Astrocyte of the spinal cord (primary cell): ENCODE measurements around the gene CAMK1.

Experiments
- DNase-seq: peaks from one replicate; pipeline ENCODE4 v3.0.0; 2011; ENCODE audit warnings: low read depth, low spot score
- H3K4me3 ChIP-seq: 2 replicates; pipeline ENCODE4 v1.5.1; 2011; ENCODE audit warnings: low read depth, mild to moderate bottlenecking, low read length, moderate library complexity
- in situ Hi-C: cut with HindIII; loops from 2 replicates; pipeline ENCODE4 v1.10.0; 2017; ENCODE audit warnings: low sequenced_read_pairs
- TF ChIP-seq, protein P1 (sequence below): IDR thresholded peaks from 2 replicates; pipeline ENCODE4 v1.5.1; 2012; ENCODE audit warnings: low read depth, mild to moderate bottlenecking, low read length, inconsistent platforms

Gene CAMK1

DNA sequence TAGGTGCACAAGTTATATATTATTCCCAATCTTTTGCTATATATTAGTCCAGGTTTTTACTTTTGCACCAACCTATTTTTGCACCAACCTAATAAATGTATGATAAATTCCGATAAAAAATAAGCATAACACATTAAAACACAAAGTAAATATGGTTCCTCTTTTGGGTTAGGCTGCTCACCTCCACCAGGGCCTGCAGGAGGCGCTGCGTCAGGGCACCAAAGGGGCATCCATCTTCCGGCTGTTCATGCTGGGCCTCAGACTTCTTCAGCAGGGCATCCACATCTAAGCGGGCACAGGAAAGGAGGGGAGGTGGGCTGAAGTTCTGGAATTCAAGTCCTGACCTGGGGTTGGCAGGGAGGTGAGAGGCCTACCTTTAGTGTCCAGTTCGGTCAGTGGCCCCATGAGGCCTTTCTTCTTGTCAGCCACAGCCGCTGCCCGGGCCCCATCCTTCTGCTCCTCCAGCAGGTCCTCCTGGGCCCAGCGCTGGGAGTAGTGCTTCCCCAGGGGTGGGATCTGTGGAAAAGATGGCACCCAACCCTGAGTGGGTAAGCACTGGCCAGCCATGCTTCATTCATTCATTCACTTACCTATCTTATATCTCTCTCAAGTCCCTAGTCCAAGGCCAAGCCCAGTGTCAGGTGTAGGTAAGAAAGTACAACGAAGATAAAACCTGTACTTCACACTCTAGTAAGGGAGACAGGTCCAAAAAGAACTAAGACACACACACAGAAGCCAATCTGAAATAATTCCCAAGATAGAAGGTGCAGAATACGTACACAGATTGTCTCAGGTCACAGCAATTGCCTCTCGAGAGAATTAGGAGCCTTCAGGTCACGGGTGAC lies 17.3 kb upstream of the CAMK1 start:
- no peak for DNase-seq
- TF ChIP-seq, protein P1, sequence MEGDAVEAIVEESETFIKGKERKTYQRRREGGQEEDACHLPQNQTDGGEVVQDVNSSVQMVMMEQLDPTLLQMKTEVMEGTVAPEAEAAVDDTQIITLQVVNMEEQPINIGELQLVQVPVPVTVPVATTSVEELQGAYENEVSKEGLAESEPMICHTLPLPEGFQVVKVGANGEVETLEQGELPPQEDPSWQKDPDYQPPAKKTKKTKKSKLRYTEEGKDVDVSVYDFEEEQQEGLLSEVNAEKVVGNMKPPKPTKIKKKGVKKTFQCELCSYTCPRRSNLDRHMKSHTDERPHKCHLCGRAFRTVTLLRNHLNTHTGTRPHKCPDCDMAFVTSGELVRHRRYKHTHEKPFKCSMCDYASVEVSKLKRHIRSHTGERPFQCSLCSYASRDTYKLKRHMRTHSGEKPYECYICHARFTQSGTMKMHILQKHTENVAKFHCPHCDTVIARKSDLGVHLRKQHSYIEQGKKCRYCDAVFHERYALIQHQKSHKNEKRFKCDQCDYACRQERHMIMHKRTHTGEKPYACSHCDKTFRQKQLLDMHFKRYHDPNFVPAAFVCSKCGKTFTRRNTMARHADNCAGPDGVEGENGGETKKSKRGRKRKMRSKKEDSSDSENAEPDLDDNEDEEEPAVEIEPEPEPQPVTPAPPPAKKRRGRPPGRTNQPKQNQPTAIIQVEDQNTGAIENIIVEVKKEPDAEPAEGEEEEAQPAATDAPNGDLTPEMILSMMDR = peak; percentile 49
- H3K4me3 ChIP-seq = no peak overlapping the region
- in situ Hi-C loops = no loop called here

DNA sequence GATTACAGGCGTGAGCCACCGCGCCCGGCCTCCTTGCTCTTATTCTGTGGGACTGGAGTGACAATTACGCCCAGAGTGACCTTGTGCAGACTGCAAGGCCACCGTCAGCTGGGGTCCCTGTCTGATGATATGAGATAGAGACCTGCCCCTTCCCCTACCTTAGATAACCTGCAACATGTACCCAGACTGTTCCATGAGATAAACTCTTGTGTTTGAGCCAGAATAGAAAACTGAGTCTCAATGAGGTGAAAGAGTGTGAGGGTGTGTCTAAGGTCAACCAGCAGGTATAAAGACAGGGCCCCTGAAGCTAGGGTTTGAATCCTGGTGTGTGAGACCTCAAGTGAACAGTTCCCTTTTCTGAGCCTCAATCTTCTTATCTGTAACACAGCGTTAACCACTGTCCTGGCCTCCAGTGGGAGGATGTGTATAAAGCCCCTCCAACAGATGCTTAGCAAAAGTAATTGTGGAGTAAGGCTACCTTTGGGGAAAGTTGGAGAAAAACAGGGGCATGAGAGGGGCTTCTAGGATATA lies 16.5 kb upstream of the CAMK1 start:
- H3K4me3 ChIP-seq = no peak overlapping the region
- in situ Hi-C loops = no loop called here
- no peak for DNase-seq
- TF ChIP-seq, protein P1 = no peak

DNA sequence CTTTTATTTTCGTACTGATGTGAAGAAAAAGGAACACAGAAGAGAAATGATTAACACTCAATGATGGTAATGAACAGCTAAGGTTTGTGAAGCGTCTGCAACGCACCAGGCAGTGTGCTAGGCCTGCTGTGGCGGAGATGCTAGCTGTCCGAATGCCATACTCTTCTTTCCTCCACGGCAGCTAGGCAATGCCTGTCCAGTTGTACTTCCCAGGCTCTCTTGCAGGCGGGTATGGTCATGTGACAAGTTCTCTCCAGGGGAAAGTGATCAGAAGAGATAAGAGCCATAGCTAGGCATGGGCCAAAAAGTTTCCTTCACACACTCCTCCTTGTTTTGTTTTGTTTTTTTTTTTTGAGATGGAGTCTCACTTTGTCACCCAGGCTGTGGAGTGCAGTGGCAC lies 15.9 kb upstream of the CAMK1 start:
- no peak for DNase-seq
- no peak overlapping the region for H3K4me3 ChIP-seq
- TF ChIP-seq, protein P1 = no peak
- in situ Hi-C loops = no loop called here

DNA sequence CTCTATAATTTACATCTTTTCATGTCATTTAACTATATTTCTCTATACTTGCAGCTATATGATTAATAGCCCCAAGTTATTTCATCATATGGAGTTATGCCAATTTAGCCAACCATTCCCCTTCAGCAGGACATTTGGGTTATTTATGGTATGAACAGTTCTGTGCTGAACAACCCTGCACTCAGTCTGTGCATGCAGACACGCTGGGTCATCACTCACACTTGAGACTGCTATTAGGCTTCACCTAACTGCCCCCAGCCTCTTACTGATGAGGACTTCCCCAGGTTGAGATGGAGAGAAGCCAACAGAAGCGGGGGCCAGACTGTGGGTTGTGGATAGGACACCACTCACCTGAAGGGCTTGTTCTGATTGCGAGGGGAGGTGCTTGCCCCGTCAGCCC lies 15.2 kb upstream of the CAMK1 start:
- in situ Hi-C loops = no loop called here
- DNase-seq = no peak
- H3K4me3 ChIP-seq = no peak overlapping the region
- TF ChIP-seq, protein P1 = no peak

DNA sequence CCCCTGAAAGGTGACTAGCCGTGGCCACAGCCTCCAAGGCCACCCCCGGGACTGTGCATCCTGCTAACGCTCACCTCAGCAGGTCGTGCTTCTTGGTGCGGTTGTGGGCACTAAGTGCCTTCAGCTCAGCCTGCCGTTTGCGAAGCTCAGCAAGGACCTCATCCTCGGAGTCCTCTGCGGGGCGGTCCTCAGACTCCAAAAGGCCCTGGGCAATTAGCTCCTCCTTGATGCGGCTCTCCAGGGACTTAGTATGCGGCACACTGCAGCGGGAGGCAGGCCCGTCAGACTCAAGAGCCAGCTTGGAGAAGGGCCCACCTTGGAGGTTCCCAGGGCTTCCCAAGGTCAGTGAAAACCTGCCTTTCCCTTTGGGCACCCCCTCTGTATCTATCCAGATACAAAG lies 14.2 kb upstream of the CAMK1 start:
- no peak overlapping the region for H3K4me3 ChIP-seq
- in situ Hi-C loops = no loop called here
- TF ChIP-seq, protein P1 = no peak
- no peak for DNase-seq

DNA sequence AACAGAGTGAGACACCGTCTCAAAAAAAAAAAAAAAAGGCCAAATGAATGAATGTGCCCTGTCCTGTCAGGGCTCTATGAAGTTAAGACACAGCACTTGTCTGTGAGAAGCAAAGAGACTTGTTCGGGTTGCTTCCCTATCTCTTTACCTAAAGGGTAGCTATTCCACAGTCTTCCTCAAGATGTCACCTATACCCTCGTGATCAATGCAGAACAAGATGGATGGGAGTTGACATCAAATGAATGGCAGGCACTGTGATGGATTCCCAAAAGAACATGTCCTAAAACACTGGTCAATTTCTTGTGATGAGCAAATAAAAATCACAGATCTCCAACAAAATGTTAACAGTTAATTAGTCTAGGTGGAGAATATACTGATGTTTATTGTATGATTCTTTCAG lies 13.0 kb upstream of the CAMK1 start:
- no peak overlapping the region for H3K4me3 ChIP-seq
- in situ Hi-C loops = no loop called here
- DNase-seq = no peak
- TF ChIP-seq, protein P1 = no peak
